ENCODE results near the gene TCEAL4.
"Not testable (repeated sequence)": the region's sequence is repeated elsewhere in the genome, so short reads cannot be mapped to it uniquely, and the experiment has no call there.

TCEAL4 gene

GRCh38 chrX:103562801-103563200 lies 22.5 kb upstream of the TCEAL4 start:
- Mint-ChIP-seq H3K9me3 (no peaks in the 10 kb centered on the region), H3K4me3 (no peak overlapping the region), H3K36me3 (ENCODE audit: low read depth) (no peaks in the 10 kb centered on the region), H3K27ac (no peak overlapping the region), H3K4me1 (ENCODE audit: low read depth) (no peaks in the 10 kb centered on the region), H3K27me3 (no peaks in the 10 kb centered on the region)
- intact Hi-C loops (cut with micrococcal nuclease), result no loop called here

- Mint-ChIP-seq H3K36me3 (ENCODE audit: low read depth) (no peaks in the 10 kb centered on the region), H3K4me3 (no peak overlapping the region), H3K27me3 (no peaks in the 10 kb centered on the region), H3K27ac (no peak overlapping the region), H3K9me3 (no peaks in the 10 kb centered on the region), H3K4me1 (ENCODE audit: low read depth) (no peaks in the 10 kb centered on the region)
- intact Hi-C loops (cut with micrococcal nuclease), result no loop called here
Observed at GRCh38 chrX:103565197-103565596, 20.1 kb upstream of the TCEAL4 start.

GRCh38 chrX:103565752-103566151 lies 19.6 kb upstream of the TCEAL4 start:
- Mint-ChIP-seq H3K4me3 (no peak overlapping the region), H3K27me3 (no peaks in the 10 kb centered on the region), H3K4me1 (ENCODE audit: low read depth) (no peaks in the 10 kb centered on the region), H3K36me3 (ENCODE audit: low read depth) (no peaks in the 10 kb centered on the region), H3K27ac (no peak overlapping the region), H3K9me3 (no peaks in the 10 kb centered on the region)
- intact Hi-C loops (cut with micrococcal nuclease), result no loop called here

GRCh38 chrX:103571121-103571520 lies 14.2 kb upstream of the TCEAL4 start:
- H3K27me3 Mint-ChIP-seq, result no peaks in the 10 kb centered on the region

GRCh38 chrX:103571726-103572125 lies 13.6 kb upstream of the TCEAL4 start:
- intact Hi-C loops (cut with micrococcal nuclease), result no loop called here
- Mint-ChIP-seq H3K36me3 (ENCODE audit: low read depth) (no peaks in the 10 kb centered on the region), H3K27me3 (no peaks in the 10 kb centered on the region), H3K27ac (no peak overlapping the region), H3K9me3 (no peaks in the 10 kb centered on the region), H3K4me3 (no peak overlapping the region), H3K4me1 (ENCODE audit: low read depth) (no peaks in the 10 kb centered on the region)

More at GRCh38 chrX:103571121-103571520, 14.2 kb upstream of the TCEAL4 start:
- Mint-ChIP-seq H3K36me3 (ENCODE audit: low read depth) (no peaks in the 10 kb centered on the region), H3K4me1 (ENCODE audit: low read depth) (no peaks in the 10 kb centered on the region), H3K4me3 (no peak overlapping the region), H3K9me3 (no peaks in the 10 kb centered on the region), H3K27ac (no peak overlapping the region)
- intact Hi-C loops (cut with micrococcal nuclease), result no loop called here

GRCh38 chrX:103573202-103573601 lies 12.1 kb upstream of the TCEAL4 start:
- Mint-ChIP-seq H3K27ac (no peak overlapping the region), H3K9me3 (no peaks in the 10 kb centered on the region), H3K4me3 (no peak overlapping the region), H3K27me3 (no peaks in the 10 kb centered on the region), H3K36me3 (ENCODE audit: low read depth) (no peaks in the 10 kb centered on the region), H3K4me1 (ENCODE audit: low read depth) (no peaks in the 10 kb centered on the region)
- intact Hi-C loops (cut with micrococcal nuclease), result no loop called here

- peaks cover 15% of the 10 kb centered on the region for H3K4me1 Mint-ChIP-seq (ENCODE audit: low read depth)
- H3K27ac Mint-ChIP-seq, result no peak overlapping the region
- intact Hi-C loops (cut with micrococcal nuclease), result no loop called here
- H3K27me3 Mint-ChIP-seq, result peaks cover 8% of the 10 kb centered on the region
- H3K9me3 Mint-ChIP-seq, result no peaks in the 10 kb centered on the region
- H3K4me3 Mint-ChIP-seq, result no peak overlapping the region
- peaks cover 14% of the 10 kb centered on the region for H3K36me3 Mint-ChIP-seq (ENCODE audit: low read depth)
Observed at GRCh38 chrX:103584596-103584995, 719 bp upstream of the TCEAL4 start.

- intact Hi-C loops (cut with micrococcal nuclease), result no loop called here
- Mint-ChIP-seq H3K27me3 (peaks cover 8% of the 10 kb centered on the region), H3K4me3 (peak overlapping the region; percentile 85), H3K27ac (peak overlapping the region; percentile 87), H3K36me3 (ENCODE audit: low read depth) (peaks cover 14% of the 10 kb centered on the region), H3K9me3 (no peaks in the 10 kb centered on the region), H3K4me1 (ENCODE audit: low read depth) (peaks cover 15% of the 10 kb centered on the region)
Observed at GRCh38 chrX:103586314-103586646, 965 bp downstream of the TCEAL4 start.

GRCh38 chrX:103586659-103587058 lies 1.3 kb downstream of the TCEAL4 start:
- Mint-ChIP-seq H3K27ac (peak overlapping the region; percentile 87), H3K9me3 (no peaks in the 10 kb centered on the region), H3K36me3 (ENCODE audit: low read depth) (peaks cover 14% of the 10 kb centered on the region), H3K27me3 (peaks cover 8% of the 10 kb centered on the region), H3K4me3 (peak overlapping the region; percentile 85), H3K4me1 (ENCODE audit: low read depth) (peaks cover 15% of the 10 kb centered on the region)
- intact Hi-C loops (cut with micrococcal nuclease), result no loop called here

GRCh38 chrX:103592295-103592694 lies 7.0 kb downstream of the TCEAL4 start:
- H3K4me1 Mint-ChIP-seq (ENCODE audit: low read depth); H3K9me3 Mint-ChIP-seq; intact Hi-C loops (cut with micrococcal nuclease); H3K27ac Mint-ChIP-seq; H3K27me3 Mint-ChIP-seq; H3K4me3 Mint-ChIP-seq: not testable (repeated sequence)
- H3K36me3 Mint-ChIP-seq (ENCODE audit: low read depth), result peaks cover 15% of the 10 kb centered on the region

GRCh38 chrX:103595202-103595601 lies 9.9 kb downstream of the TCEAL4 start:
- H3K27me3 Mint-ChIP-seq; H3K27ac Mint-ChIP-seq; H3K4me3 Mint-ChIP-seq; H3K9me3 Mint-ChIP-seq; H3K4me1 Mint-ChIP-seq (ENCODE audit: low read depth); intact Hi-C loops (cut with micrococcal nuclease): not testable (repeated sequence)
- H3K36me3 Mint-ChIP-seq (ENCODE audit: low read depth), result peaks cover 15% of the 10 kb centered on the region

GRCh38 chrX:103607364-103608305 lies 22.3 kb downstream of the TCEAL4 start, which contains the start of gene TCEAL3:
TSS of gene TCEAL3 (plus strand) at chrX:103607963. CDS start at chrX:103609065, 1,102 bp downstream.
- peak within 1 kb of the TSS; percentile 84 for H3K27ac Mint-ChIP-seq
- intact Hi-C loops (cut with micrococcal nuclease), result loop anchor here (5.0 kb wide), 1 partner anchor 80 kb away; the partner anchor contains the start of gene MORF4L2
- H3K27me3 Mint-ChIP-seq, result peaks cover 4% of the 10 kb centered on the region

GRCh38 chrX:103608306-103608963 lies 23.1 kb downstream of the TCEAL4 start:
- Mint-ChIP-seq H3K4me3 (peak overlapping the region; percentile 83), H3K4me1 (ENCODE audit: low read depth) (peaks cover 17% of the 10 kb centered on the region), H3K9me3 (no peaks in the 10 kb centered on the region), H3K36me3 (ENCODE audit: low read depth) (peaks cover 9% of the 10 kb centered on the region), H3K27ac (peak overlapping the region; percentile 84), H3K27me3 (peaks cover 4% of the 10 kb centered on the region)
- intact Hi-C loops (cut with micrococcal nuclease), result loop anchor here (5.0 kb wide), 1 partner anchor 79 kb away; the partner anchor contains the start of gene MORF4L2

More at GRCh38 chrX:103607364-103608305, 22.3 kb downstream of the TCEAL4 start, which contains the start of gene TCEAL3:
- Mint-ChIP-seq H3K9me3 (no peaks in the 10 kb centered on the region), H3K36me3 (ENCODE audit: low read depth) (peaks cover 9% of the 10 kb centered on the region), H3K4me3 (peak within 1 kb of the TSS; percentile 83), H3K4me1 (ENCODE audit: low read depth) (peaks cover 17% of the 10 kb centered on the region)

- intact Hi-C loops (cut with micrococcal nuclease), result no loop called here
- Mint-ChIP-seq H3K4me3 (no peak overlapping the region), H3K36me3 (ENCODE audit: low read depth) (peaks cover 9% of the 10 kb centered on the region), H3K4me1 (ENCODE audit: low read depth) (peaks cover 17% of the 10 kb centered on the region), H3K27ac (no peak overlapping the region), H3K9me3 (no peaks in the 10 kb centered on the region), H3K27me3 (peaks cover 4% of the 10 kb centered on the region)
Observed at GRCh38 chrX:103610282-103610681, 25.0 kb downstream of the TCEAL4 start.

Data from dendritic cell treated with granulocyte-macrophage colony-stimulating factor and Interleukin-4, amounts not matched to agents 40 ng/mL and 50 ng/mL, for 4 days (primary cell).